Measurements from ENCODE around the gene RABGEF1. TPM values are rescaled to one million over a fixed set of nuclear protein-coding genes. Genes with fewer than 3 reads are reported as not detected.
A peak's percentile ranks its signal among the peaks of the same experiment; 100 is the strongest.
"Not testable (repeated sequence)": the region's sequence is repeated elsewhere in the genome, so short reads cannot be mapped to it uniquely, and the experiment has no call there.

Gene RABGEF1
- total and polyA plus RNA-seq, 2 donors (not counting 1 experiment from before 2014, with no cell fraction given) = 27.9 to 31.0 TPM

DNA sequence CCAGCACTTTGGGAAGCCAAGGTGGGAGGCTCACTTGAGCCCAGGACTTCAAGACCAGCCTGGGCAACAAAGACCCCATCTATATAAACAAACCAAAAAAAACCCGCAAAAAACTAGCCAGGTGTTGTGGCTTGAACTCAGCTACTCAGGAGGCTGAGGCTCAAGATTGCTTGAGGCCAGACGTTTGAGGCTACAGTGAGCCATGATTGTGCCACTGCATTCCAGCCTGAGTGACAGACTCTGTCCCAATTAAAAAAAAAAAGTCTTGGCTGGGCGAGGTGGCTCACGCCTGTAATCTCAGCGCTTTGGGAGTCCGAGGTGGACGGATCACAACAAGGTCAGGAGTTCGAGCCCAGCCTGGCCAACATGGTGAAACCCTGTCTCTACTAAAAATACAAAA, 11.4 kb downstream of the RABGEF1 start:
- Histone ChIP-seq H3K79me2 (ENCODE audit: control insufficient read depth, insufficient read depth, low read length) (peaks cover 98% of the 10 kb centered on the region), H3K4me1 (ENCODE audit: control insufficient read depth in 2 of 2, insufficient read depth in 2 of 2, low read length in 2 of 2) (peaks cover 42 to 52% of the 10 kb centered on the region in 2 donors), H3K27ac (ENCODE audit: low read length in 2 of 2) (peak overlapping the region in 1 of 2 donors; percentile 0), H3K27me3 (replicated peaks in 1 of 4; ENCODE audit: control extremely low read depth in 1 of 4, control insufficient read depth in 3 of 4, insufficient read depth in 4 of 4, low read length in 3 of 4) (no peaks in the 10 kb centered on the region), H3K36me3 (replicated peaks in 1 of 2; ENCODE audit: control extremely low read depth in 1 of 2, control insufficient read depth in 1 of 2, extremely low read depth in 1 of 2, insufficient read depth in 2 of 2, low read length in 1 of 2) (peaks cover 0 to 2% of the 10 kb centered on the region in 2 experiments), H3K4me2 (replicated peaks; ENCODE audit: low read depth, low read length, poor library complexity, severe bottlenecking) (peak overlapping the region; percentile 44), H4K20me1 (ENCODE audit: control insufficient read depth, insufficient read depth, low read length, poor library complexity, severe bottlenecking) (peaks cover 40% of the 10 kb centered on the region), H3K4me3 (ENCODE audit: control extremely low read depth in 1 of 5, extremely low read depth in 1 of 5, insufficient read depth in 1 of 5, low read depth in 2 of 5, low read length in 4 of 5) (no peak overlapping the region), H2AFZ (ENCODE audit: insufficient read depth, low read depth, low read length, poor library complexity, severe bottlenecking) (no peak overlapping the region), H3K9ac (ENCODE audit: low read length) (no peak overlapping the region), H3K9me3 (ENCODE audit: control extremely low read depth in 1 of 3, control insufficient read depth in 2 of 3, insufficient read depth in 1 of 3, low read length in 2 of 3) (peaks cover 0 to 3% (median 0%) of the 10 kb centered on the region in 3 donors)
- ATAC-seq (ENCODE audit: low read depth) (no peak), DNase-seq (no peak)
- ChIA-PET POLR2A (no interaction called here), CTCF (no interaction called here)
- Mint-ChIP-seq H3K27ac (no peak overlapping the region), H3K4me1 (peaks cover 66% of the 10 kb centered on the region), H3K27me3 (no peaks in the 10 kb centered on the region), H3K4me3 (no peak overlapping the region), H3K9me3 (ENCODE audit: insufficient read depth) (no peaks in the 10 kb centered on the region)
- WGBS (ENCODE audit: insufficient coverage) = 92% methylated on average over 8 of the region's 8 CpGs
- intact Hi-C loops (cut with micrococcal nuclease) = loop anchor here (10.0 kb wide), 1 partner anchor 197 kb away; no protein-coding TSS in a partner anchor
- TF ChIP-seq, protein P1, sequence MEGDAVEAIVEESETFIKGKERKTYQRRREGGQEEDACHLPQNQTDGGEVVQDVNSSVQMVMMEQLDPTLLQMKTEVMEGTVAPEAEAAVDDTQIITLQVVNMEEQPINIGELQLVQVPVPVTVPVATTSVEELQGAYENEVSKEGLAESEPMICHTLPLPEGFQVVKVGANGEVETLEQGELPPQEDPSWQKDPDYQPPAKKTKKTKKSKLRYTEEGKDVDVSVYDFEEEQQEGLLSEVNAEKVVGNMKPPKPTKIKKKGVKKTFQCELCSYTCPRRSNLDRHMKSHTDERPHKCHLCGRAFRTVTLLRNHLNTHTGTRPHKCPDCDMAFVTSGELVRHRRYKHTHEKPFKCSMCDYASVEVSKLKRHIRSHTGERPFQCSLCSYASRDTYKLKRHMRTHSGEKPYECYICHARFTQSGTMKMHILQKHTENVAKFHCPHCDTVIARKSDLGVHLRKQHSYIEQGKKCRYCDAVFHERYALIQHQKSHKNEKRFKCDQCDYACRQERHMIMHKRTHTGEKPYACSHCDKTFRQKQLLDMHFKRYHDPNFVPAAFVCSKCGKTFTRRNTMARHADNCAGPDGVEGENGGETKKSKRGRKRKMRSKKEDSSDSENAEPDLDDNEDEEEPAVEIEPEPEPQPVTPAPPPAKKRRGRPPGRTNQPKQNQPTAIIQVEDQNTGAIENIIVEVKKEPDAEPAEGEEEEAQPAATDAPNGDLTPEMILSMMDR (IDR thresholded peaks at IDR 0.05) = no peak
- no peak for TF ChIP-seq EZH2 (IDR thresholded peaks at IDR 0.05; ENCODE audit: borderline replicate concordance, insufficient read depth, low read depth, low read length, poor library complexity, severe bottlenecking)

DNA sequence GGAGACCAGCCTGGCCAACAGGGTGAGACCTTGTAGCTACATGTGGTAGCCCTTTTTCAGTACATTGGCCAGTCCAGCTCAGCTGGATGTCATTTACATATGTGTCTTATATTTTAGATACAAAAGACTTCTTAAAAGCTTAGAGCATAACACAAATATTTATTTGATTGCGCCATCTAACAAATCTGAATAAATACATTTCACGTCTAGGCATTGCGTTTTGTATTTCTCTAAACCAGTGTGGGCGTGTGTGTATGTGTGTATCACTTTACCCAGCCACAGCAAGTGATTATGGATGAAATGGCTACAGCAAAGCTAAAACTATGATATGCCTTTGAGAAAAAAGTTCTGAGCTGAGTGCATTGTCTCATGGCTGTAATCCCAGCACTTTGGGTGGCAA, 14.0 kb downstream of the RABGEF1 start:
- Histone ChIP-seq H3K27me3 (replicated peaks in 1 of 4; ENCODE audit: control extremely low read depth in 1 of 4, control insufficient read depth in 3 of 4, insufficient read depth in 4 of 4, low read length in 3 of 4) (no peaks in the 10 kb centered on the region), H3K9me3 (ENCODE audit: control extremely low read depth in 1 of 3, control insufficient read depth in 2 of 3, insufficient read depth in 1 of 3, low read length in 2 of 3) (peaks cover 0 to 1% (median 0%) of the 10 kb centered on the region in 3 donors), H3K4me2 (replicated peaks; ENCODE audit: low read depth, low read length, poor library complexity, severe bottlenecking) (no peak overlapping the region), H3K27ac (ENCODE audit: low read length in 2 of 2) (no peak overlapping the region), H3K36me3 (replicated peaks in 1 of 2; ENCODE audit: control extremely low read depth in 1 of 2, control insufficient read depth in 1 of 2, extremely low read depth in 1 of 2, insufficient read depth in 2 of 2, low read length in 1 of 2) (peaks cover 0 to 8% of the 10 kb centered on the region in 2 experiments), H3K9ac (ENCODE audit: low read length) (no peak overlapping the region), H3K4me3 (ENCODE audit: control extremely low read depth in 1 of 5, extremely low read depth in 1 of 5, insufficient read depth in 1 of 5, low read depth in 2 of 5, low read length in 4 of 5) (no peak overlapping the region), H3K4me1 (ENCODE audit: control insufficient read depth in 2 of 2, insufficient read depth in 2 of 2, low read length in 2 of 2) (peaks cover 28 to 39% of the 10 kb centered on the region in 2 donors), H2AFZ (ENCODE audit: insufficient read depth, low read depth, low read length, poor library complexity, severe bottlenecking) (no peak overlapping the region), H4K20me1 (ENCODE audit: control insufficient read depth, insufficient read depth, low read length, poor library complexity, severe bottlenecking) (peaks cover 58% of the 10 kb centered on the region), H3K79me2 (ENCODE audit: control insufficient read depth, insufficient read depth, low read length) (peaks cover 98% of the 10 kb centered on the region)
- ATAC-seq (ENCODE audit: low read depth) (no peak), DNase-seq (no peak)
- H3K4me1 Mint-ChIP-seq = peaks cover 56% of the 10 kb centered on the region
- WGBS (ENCODE audit: insufficient coverage) = no CpG with 5 or more reads among the region's 4 CpGs
- intact Hi-C loops (cut with micrococcal nuclease) = loop anchor here (10.0 kb wide), 1 partner anchor 200 kb away; no protein-coding TSS in a partner anchor
- no peaks in the 10 kb centered on the region for H3K27me3 Mint-ChIP-seq
- no peaks in the 10 kb centered on the region for H3K9me3 Mint-ChIP-seq (ENCODE audit: insufficient read depth)
- no peak overlapping the region for H3K27ac Mint-ChIP-seq
- CTCF ChIA-PET = no interaction called here
- H3K4me3 Mint-ChIP-seq = no peak overlapping the region
- TF ChIP-seq, protein P1 (IDR thresholded peaks at IDR 0.05) = no peak
- POLR2A ChIA-PET = no interaction called here

DNA sequence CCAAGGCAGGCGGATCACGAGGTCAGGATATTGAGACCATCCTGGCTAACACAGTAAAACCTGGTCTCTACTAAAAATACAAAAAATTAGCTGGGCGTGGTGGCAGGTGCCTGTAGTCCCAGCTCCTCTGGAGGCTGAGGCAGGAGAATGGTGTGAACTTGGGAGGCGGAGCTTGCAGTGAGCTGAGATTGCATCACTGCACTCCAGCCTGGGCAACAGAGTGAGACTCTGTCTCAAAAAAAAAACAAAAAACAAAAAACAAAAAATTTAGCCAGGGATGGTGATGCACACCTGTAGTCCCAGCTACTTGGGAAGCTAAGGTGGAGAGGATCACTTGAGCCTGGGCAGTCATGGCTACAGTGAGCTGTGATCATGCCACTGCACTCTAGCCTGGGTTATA, 14.5 kb downstream of the RABGEF1 start:
- H3K4me3 Mint-ChIP-seq; ATAC-seq (ENCODE audit: low read depth); DNase-seq; H3K27me3 Mint-ChIP-seq; H3K27ac Mint-ChIP-seq; H3K27ac ChIP-seq (ENCODE audit: low read length in 2 of 2); H3K27me3 ChIP-seq (replicated peaks in 1 of 4; ENCODE audit: control extremely low read depth in 1 of 4, control insufficient read depth in 3 of 4, insufficient read depth in 4 of 4, low read length in 3 of 4); POLR2A ChIA-PET; H3K4me3 ChIP-seq (ENCODE audit: control extremely low read depth in 1 of 5, extremely low read depth in 1 of 5, insufficient read depth in 1 of 5, low read depth in 2 of 5, low read length in 4 of 5); H3K9me3 ChIP-seq (ENCODE audit: control extremely low read depth in 1 of 3, control insufficient read depth in 2 of 3, insufficient read depth in 1 of 3, low read length in 2 of 3); H3K4me2 ChIP-seq (replicated peaks; ENCODE audit: low read depth, low read length, poor library complexity, severe bottlenecking); H2AFZ ChIP-seq (ENCODE audit: insufficient read depth, low read depth, low read length, poor library complexity, severe bottlenecking); H3K9ac ChIP-seq (ENCODE audit: low read length); H3K9me3 Mint-ChIP-seq (ENCODE audit: insufficient read depth); H3K36me3 ChIP-seq (replicated peaks in 1 of 2; ENCODE audit: control extremely low read depth in 1 of 2, control insufficient read depth in 1 of 2, extremely low read depth in 1 of 2, insufficient read depth in 2 of 2, low read length in 1 of 2): not testable (repeated sequence)
- peaks cover 56% of the 10 kb centered on the region for H3K4me1 Mint-ChIP-seq
- peaks cover 97% of the 10 kb centered on the region for H3K79me2 ChIP-seq (ENCODE audit: control insufficient read depth, insufficient read depth, low read length)
- peaks cover 63% of the 10 kb centered on the region for H4K20me1 ChIP-seq (ENCODE audit: control insufficient read depth, insufficient read depth, low read length, poor library complexity, severe bottlenecking)
- CTCF ChIA-PET = interaction anchor here (0.6 kb wide), 1 partner anchor 288 kb away, joined by 8 read pairs; no protein-coding TSS in a partner anchor
- peaks cover 25 to 36% of the 10 kb centered on the region in 2 donors for H3K4me1 ChIP-seq (ENCODE audit: control insufficient read depth in 2 of 2, insufficient read depth in 2 of 2, low read length in 2 of 2)
- 100% methylated on average over 3 of the region's 4 CpGs for WGBS (ENCODE audit: insufficient coverage)
- intact Hi-C loops (cut with micrococcal nuclease) = loop anchor here (10.0 kb wide), 1 partner anchor 200 kb away; no protein-coding TSS in a partner anchor
